NCI-H524 (cell line): ENCODE measurements around the gene ANK3.
A peak's percentile ranks its signal among the peaks of the same experiment; 100 is the strongest.

Source experiments
- DNase-seq, 2 experiments: peaks; one replicate each; lab custom pipeline; 2025; lab: John Stamatoyannopoulos, UW

ANK3 gene

DNA sequence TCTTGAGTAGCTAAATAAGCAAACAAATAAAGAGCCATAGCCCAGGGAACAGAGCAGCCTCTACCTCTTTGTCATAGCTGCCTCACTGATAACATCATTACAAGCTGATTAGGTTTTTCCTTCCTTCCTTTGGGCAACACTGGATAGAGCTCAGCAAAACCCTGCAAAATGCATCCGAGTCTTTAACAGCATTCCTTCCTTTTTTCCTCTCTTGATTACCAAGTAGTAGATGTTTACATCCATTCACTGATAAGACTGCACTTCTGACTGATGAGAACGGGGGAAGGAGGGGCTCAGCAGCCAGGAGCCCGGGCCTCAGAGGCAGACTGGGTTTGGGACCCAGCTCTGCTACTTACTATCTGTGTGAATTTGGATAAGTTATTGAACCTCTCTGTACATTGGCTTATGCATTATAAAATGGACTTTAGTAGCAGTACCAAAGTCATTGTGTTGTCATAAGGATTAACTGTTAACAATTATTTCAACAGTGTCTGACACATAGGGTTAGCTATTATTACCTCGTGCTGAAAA lies 214.2 kb downstream of the ANK3 start:
- no peak for DNase-seq

DNA sequence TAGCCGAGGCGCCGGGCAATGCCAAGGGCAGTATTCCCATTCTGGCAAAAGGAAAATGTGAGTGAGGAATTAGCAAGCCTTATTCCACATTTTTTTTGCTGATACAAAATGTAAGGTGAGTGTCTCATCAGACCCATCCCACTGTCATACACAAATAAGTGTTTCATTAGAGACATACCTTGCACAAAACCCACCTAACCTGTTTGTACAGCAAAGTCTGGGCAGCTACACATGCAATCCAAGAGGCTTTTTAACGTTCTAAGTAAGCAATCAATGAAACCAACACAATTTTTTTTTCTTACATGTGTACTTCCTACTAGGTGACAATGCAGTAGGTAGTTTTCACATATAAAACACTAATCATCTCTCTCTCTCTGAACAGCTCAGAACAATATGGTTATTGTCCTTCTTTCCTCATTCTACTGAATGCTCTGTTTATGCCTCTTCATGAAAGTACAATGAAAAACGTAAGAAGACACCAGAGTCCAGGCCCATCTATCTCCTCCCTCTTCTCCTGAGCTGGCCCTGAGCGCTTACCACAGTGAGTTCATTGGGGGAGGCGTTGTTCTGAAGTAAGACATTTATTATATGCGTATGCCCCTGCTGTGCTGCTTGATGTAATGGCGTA lies 217.2 kb downstream of the ANK3 start:
- DNase-seq, result no peak

DNA sequence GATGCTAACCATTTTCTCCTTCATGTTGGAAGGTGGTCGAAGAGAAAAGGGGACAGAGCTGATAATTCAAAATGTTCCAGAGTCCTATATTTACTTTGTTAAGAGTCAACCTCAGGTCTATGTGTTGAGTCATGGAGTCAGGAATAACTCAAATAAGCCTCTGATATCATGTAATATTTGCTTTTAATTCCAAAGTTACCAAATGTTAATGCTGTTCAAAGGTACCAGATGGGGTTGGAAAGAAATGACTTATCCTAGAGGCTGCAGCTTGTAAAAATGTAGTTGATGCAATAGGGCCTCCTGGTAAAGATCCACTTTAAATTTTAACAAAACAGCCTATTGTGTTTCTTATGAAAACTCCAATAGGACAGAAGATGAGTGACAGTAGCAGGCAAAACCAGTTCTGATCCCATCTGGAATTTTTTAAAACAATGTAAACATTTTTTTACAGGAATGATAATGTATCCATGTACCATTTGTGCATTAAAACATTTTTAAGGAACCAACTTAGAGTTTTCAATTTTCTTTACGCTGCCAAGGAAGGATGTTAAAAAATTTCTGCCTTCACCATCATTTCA lies 218.2 kb downstream of the ANK3 start:
- DNase-seq, result no peak

DNA sequence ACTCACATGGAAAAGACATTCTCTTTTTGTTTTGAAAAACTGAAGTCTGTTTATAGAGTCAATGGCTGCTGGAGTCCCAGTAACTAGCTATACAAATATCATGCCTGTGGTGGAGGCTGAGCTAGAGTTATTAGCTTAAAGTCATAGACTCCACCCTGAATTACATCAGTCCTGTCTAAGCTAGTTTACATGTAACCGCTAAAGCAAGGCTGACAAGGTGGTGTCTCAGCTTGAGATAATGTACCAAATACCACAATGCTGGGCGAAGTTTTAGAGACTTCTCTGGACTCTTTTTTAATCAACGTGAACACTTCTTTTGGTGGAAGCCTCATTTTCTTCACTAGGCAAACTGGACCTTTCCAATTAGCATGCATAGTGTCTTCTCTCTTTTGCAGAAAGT lies 219.4 kb downstream of the ANK3 start:
- DNase-seq, result no peak

DNA sequence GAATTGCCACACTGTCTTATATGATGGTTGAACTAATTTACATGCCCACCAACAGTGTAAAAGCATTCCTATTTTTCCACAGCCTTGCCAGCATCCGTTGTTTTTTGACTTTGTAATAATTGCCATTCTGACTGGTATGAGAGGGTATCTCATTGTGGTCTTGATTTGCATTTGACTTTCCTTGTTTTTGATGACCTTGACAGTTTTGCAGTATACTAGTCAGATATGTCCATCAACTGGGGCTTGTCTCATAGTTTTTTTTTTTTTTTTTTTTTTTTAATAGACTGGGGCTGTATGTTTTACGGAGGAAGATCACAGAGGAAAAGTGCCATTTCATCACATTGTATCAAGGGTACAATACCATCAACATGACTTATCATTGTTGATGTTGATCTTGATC lies 220.6 kb downstream of the ANK3 start:
- no peak for DNase-seq

DNA sequence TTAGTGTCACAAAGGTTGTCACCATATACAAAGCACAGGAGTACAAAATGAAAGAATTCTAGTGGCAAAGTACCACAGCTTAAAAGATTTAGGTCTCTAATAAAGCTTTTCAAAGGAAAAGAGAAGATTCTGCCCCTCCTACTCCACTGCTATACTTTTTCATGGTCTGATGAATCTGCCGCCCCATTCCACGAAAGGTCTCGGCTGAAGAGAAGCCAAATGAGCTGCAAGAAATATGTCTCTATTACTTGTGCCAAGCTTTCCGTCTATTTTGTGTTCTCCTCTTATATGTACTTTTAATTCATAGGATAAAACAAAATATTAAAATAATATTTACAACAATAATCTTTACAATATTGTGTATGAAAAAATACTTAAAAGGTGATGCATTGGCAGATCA lies 222.6 kb downstream of the ANK3 start:
- DNase-seq, result no peak

DNA sequence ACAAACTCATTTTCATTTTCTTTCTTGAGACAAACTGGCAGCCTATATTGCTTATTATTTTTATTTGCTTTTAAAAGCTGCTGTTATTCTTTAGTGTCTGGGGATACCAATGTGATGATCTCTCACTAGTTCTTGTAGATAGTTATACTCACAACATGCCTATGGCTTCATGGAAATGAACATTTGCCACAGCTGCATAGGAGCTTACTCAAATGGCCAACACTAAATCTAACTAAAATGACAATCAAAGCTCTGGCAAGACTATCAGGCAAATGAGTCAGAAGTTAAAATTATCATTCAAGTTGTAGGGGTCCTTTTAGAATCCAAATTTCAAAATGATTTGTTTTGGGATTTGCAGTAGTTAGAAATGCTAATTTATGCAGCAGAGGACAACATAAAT lies 225.9 kb downstream of the ANK3 start:
- DNase-seq, result no peak

DNA sequence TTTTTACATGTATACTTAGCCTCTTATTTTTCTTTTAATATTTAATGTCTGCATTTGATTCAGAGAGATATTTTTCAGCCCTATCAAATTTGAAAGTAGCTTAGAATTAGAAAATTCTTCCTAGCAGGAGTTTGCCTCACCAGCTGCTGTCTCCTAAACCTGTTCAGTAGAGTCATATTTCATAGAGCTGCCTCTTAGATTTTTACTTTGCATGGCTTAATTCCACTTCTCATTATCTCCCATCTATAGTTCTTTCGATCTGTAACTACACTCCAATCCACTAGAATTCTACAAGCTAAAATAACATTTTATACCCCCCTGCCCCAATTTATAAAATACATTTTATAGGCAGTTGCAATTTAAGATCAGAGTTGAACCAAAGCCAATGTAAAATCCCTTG lies 227.0 kb downstream of the ANK3 start:
- peak in 1 of 2 experiments; percentile 42 for DNase-seq

DNA sequence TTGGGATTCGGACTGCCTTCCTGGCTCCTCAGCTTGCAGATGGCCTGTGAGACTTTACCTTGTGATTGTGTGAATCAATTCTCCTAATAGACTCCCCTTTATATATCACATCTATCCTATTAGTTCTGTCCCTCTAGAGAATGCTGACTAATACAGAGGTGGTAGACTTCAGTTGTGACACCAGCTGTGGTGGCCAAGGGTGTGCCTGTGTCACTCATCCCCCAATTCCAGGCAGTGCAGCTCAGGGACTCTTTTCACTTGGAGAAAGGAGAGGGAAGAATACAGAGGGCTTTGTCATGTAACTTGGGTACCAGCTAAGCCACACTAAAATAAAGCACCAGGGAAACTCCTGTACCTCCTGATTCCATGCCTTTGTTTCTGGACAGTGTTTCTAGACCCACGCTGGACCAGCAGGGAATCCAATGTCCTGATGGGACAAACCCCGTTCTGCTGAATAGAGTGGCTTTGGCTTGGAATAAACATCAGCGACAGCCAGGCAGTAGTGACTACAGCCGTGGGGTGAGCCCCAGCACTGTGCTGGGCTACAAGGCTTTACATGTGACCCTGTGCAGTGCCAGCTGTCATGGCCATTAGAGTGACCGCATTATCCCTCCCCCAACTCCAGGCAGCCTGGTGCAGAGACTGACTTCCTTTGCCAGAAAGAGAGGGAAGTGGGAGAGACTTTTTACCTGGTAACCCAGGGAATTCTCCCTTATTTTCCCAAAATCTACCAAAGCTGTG lies 233.6 kb downstream of the ANK3 start:
- DNase-seq, result no peak

DNA sequence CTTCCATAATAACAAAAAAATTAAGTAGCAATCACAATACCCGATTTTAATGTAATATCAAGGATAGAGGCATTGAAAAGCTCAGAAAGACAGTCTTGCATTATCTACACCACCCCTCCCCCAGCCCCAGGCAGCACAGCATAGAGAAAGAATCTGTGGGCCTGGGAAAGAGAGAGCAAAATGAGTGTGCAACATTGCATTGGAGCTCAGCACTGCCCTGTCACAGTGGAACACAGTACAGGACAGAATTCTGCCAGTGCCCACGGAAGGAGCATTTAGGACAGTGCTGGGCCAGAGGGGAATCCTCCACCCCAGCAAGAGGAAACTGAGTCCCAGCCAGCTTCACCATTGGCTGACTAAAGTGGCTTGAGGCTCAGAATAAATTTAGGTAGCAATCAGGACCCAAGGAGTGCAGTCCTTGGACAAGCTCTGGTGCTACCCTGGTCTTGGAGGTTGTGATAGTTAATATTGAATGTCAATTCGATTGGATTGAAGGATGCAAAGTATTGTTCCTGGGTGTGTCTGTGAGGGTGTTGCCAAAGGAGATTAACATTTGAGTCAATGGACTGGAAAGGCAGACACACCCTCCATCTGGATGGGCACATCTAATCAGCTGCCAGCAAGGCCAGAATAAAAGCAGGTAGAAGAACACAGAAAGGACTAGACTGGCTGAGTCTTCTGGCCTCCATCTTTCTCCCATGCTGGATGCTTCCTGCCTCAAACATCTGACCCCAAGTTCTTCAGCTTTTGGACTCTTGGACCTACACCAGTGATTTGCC lies 234.4 kb downstream of the ANK3 start:
- peak in 1 of 2 experiments; percentile 0 for DNase-seq

DNA sequence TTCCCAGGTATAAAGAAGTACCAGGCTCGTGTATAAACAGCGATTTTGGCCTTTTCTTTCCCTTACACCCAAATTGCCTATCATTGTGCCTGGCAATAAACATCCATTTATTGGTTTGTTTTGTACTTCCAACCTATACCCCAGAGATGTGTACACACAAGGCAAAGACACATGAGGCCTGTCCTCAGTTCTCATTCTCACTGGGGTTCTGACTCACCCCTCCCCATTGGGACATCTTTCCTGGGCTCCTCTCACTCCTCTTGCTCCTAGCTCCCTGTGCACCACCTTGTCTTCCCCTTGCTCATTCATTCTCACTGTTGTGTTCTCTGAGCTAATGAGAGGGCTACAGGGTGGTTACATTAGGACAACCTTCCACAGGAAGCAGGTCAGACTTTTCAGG lies 240.7 kb downstream of the ANK3 start:
- DNase-seq, result no peak

DNA sequence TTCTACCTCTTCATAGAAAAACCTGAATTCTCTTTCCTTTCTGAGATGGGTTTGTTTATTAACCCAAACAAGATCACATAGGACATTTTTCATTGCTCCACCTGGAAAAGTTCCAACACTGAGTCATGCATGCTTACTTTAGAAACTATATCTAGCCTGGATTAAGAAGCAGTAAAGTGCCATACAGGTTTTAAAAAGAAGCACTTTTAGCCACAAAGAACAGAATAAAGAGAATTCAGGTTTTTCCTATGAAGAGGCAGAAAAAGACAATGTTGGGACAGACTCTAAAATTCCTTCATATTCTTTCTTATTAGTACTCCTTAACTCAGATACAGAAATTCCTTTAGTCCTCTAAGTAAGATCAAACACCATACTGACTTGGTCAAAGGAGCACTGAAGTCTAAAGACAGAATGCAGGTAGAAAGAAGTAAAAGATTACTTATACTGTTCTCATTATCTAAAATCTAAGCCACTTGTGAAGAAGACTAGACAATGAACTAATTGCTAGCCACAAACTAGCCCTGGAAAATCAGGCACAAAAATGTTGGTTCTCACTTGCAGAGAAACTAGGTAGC lies 241.3 kb downstream of the ANK3 start:
- DNase-seq, result no peak

DNA sequence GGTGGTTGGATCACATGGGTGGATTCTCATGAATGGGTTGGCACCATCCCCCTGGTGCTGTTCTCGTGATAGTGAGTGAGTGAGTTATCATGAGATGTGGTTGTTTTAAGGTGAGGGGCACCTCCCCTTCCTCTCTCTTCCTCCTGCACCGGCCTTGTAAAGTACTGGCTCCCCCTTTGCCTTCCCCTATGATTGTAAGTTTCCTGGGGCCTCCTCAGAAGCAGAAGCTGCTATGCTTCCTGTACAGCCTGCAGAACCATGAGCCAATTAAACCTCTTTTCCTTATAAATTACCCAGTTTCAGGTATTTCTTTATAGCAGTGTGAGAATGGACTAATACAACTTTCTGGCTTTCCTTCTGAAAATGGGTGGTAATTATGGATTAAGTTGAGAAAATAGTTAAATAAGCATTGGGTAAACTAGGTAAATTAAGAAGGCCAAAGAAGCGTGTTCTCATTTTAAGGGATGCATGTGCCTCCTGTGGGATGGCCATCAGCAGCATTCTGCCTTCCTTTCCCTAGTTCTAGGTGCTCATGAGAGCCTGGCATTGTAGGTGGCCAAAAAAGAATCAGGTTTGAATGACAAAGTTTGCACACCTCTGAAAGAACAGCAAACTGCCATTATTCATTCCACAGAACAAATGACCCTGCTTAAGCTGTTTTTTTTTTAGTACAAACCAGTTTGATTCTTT lies 242.0 kb downstream of the ANK3 start:
- DNase-seq, result no peak

DNA sequence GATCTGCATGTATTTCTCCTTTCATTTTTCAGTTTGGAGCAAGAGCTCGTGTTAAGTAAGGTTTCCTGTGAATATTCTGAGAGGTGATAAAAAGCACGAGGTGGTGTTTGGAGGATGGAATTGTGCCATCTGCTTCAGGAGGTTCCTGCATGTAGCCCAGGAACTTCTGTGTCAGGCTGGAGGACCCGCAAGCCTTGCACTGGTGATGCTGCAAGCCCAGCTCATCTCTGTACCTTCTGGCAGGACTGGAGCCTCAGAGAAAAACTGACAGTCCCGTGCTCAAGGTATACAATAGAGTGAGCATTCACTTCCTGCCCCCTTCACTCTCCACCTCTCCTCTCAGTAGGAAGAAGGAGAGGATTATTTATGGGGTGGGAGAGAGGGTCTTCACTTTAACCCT lies 242.7 kb downstream of the ANK3 start:
- DNase-seq, result no peak

DNA sequence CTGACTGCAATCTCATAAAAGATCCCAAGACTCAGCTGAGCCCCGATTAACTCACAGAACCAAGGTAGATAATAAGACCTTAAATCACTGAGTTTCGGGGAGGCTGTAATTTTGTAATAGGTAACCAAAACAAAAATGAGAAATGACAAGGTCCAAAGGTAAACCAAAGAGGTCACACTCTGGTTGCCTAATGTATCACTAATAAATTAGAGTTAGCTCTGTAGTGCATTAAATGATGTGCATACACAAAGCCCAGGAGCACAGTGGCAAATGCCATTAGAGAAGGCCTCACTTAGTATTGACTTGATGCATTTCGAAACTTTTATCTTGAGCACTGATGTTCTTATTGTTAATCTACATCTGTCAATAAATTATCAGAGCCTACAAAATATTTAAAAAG lies 245.6 kb downstream of the ANK3 start:
- DNase-seq, result no peak

DNA sequence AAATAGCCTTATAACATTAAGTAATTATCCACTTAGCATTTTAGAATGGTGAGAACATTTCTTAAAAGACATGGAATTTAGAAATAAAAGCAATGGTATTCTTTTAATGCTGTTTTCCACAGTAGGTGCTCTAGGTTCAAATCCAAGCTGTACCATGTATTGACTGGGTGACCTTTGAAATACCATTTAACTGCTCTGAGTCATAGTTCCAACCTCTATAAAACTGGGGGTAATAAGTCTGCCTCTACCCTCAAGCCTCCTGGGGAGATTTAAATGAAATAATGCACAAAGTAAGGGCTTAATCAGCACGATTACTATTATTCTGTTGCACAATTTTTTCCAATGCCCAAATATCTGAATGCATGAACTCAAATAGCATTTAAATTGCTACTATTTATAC lies 246.9 kb downstream of the ANK3 start:
- DNase-seq, result no peak

DNA sequence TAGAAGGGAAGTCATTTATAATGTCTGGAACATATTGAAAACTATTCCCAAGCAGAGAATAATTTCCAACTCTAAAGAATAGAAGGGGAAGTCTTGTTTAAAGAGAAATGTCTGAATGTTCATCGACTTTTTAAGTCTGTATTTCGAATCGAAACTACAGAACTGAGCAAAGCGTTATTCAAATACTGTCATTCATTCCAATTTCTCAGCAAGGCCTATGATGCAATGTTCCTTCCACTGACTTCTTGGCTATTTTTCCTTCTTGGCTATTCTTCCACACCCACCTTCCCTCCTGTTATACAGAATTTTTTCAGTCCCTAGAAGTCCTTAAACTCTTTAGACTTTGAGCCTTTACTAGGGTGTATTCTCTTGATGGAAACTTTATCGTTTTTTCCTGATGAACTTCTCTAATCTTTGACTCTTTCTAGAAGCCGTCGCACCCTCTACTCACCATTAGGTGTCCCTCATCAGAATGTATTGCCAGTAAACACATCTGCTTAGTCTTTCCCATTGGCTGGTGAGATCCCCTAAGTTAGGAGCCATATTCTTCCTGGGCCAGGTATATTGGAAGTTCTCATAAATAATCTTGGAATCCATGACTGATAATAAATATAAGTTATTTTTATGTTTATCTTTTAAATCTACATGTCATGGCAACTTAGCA lies 247.6 kb downstream of the ANK3 start:
- DNase-seq, result no peak

DNA sequence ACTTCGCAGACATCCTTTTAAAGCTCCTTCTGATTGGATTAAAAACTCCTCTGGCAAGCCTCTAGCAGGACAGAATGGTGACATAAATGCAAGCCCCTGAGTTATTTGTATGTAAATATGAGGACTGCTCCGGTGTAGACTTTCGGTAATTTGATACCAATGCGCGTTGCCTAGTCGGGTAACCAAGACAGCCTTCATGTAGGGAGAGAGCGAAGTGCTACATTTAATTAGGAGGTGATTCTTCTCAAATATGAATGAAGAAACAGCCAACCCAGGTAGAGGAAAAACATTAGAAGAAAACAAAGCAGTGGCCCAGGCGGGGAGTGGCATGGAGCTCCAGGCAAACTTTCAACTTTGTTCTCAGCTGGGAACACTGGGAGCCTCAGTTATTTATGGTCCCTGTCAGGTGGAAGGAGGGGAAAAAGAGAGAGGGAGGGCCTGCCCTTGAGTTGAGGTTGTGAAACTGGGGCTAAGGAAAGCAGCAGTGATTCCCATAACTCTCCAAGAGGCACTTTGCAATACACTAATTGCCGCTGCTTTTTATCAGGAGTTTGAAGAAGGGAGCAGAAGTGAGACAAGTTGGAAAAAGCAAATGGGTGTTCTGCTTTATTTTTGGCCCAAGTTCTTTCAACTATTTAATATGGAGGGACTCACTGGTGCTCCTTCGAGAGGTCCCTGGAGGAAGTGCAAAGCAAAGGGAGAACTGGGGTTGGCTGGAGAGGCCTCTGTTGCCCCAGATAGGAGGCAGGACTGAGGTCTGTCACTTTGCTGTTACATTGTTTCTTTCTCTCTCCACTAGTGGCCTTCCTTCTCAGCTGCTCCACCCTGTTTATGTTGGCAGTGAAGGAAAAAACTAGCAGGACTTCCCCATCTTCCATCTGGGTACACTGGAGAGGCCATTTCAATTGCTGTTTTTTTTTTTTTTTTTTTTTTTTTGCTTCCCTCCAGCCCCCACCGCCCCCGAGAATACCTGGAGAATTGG lies 248.7 kb downstream of the ANK3 start:
- peak in 1 of 2 experiments; percentile 33 for DNase-seq

DNA sequence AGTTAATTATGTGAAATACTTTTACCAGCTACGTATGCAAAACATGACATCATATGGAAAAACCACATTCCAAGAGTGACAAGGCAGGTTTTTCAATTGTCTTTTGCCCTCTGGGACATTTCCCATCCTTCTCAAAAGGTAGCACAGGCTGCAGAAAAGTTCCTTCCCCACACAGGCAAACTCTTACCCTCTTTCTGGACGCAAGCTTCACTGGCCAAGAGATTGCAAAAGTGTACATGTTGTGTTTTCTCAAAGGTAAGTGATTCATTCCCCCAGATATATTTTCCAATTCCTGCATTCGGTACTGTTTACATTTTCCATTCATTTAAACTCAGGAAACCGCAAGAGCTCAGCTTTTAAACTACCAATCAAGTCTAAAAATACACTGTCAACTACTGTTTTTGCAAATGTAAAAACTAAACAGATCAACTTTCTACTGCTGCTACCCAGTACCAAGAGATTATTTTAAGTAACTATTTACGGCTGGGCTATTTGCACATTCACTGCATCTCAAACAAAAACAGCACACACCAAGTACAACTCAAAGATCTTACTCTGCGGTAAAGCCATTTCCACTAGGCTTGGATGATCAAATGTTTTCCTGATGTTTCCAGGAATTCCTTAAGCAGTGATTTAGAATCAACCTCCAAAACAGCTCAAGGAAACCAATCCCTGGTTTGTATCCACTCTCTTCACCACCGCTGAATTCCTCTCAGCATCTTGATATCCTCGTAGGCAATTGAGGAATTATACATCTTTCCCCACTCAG lies 249.7 kb downstream of the ANK3 start:
- DNase-seq, result no peak
